H9 (cell line): Measurements from ENCODE around the gene MSH3. TPM values are rescaled to one million over a fixed set of nuclear protein-coding genes. Genes with fewer than 3 reads are reported as not detected.
"Not testable (repeated sequence)": the region's sequence is repeated elsewhere in the genome, so short reads cannot be mapped to it uniquely, and the experiment has no call there.

Experiments used
- DNase-seq: peaks from one replicate; pipeline ENCODE4 v3.0.0-alpha.2; 2017
- H2AFZ ChIP-seq: one replicate; pipeline ENCODE4 v1.6.1; 2013; ENCODE audit warnings: mild to moderate bottlenecking, low read length, control low read depth, moderate library complexity
- H2AK5ac ChIP-seq: 2 replicates; pipeline ENCODE4 v1.6.1; 2013; ENCODE audit warnings: low read length, control low read depth, mixed read lengths; ENCODE audit not compliant: insufficient read length
- H2BK120ac ChIP-seq: one replicate; pipeline ENCODE4 v1.6.1; 2013; ENCODE audit warnings: low read depth, mild to moderate bottlenecking, low read length, control low read depth, inconsistent platforms; ENCODE audit not compliant: poor library complexity, severe bottlenecking
- H2BK12ac ChIP-seq: 2 replicates; pipeline ENCODE4 v1.6.1; 2013; ENCODE audit warnings: low read length, control low read depth, mixed read lengths, low read depth; ENCODE audit not compliant: insufficient read length
- H2BK15ac ChIP-seq: 2 replicates; pipeline ENCODE4 v1.6.1; 2013; ENCODE audit warnings: low read depth, low read length, control low read depth
- H2BK20ac ChIP-seq: one replicate; pipeline ENCODE4 v1.6.1; 2013; ENCODE audit warnings: low read depth, mild to moderate bottlenecking, low read length, control low read depth, inconsistent platforms; ENCODE audit not compliant: poor library complexity, severe bottlenecking
- H2BK5ac ChIP-seq: 2 replicates; pipeline ENCODE4 v1.6.1; 2013; ENCODE audit warnings: low read length, control low read depth, mixed read lengths; ENCODE audit not compliant: insufficient read length
- H3K14ac ChIP-seq: 2 replicates; pipeline ENCODE4 v1.6.1; 2013; ENCODE audit warnings: low read length, control low read depth; ENCODE audit not compliant: insufficient read depth
- H3K18ac ChIP-seq: 2 replicates; pipeline ENCODE4 v1.6.1; 2013; ENCODE audit warnings: low read depth, mild to moderate bottlenecking, mixed read lengths, low read length, control low read depth; ENCODE audit not compliant: insufficient read length
- H3K23ac ChIP-seq: 2 replicates; pipeline ENCODE4 v1.6.1; 2013; ENCODE audit warnings: low read length, control low read depth, mixed read lengths, low read depth; ENCODE audit not compliant: insufficient read length
- H3K23me2 ChIP-seq: 2 replicates; pipeline ENCODE4 v1.6.1; 2013; ENCODE audit warnings: low read depth, mild to moderate bottlenecking, mixed read lengths, low read length, control low read depth; ENCODE audit not compliant: insufficient read length, poor library complexity, severe bottlenecking
- H3K27ac ChIP-seq: 2 replicates; pipeline ENCODE4 v1.5.1; 2013; ENCODE audit warnings: low read length, control low read depth, mixed read lengths, low read depth; ENCODE audit not compliant: insufficient read length
- H3K27me3 ChIP-seq: 2 replicates; pipeline ENCODE4 v1.6.1; 2013; ENCODE audit warnings: low read length, control low read depth, inconsistent platforms; ENCODE audit not compliant: insufficient read depth
- H3K4ac ChIP-seq: 2 replicates; pipeline ENCODE4 v1.6.1; 2013; ENCODE audit warnings: low read depth, mild to moderate bottlenecking, control low read depth, inconsistent platforms, low read length, moderate library complexity
- H3K4me1 ChIP-seq: 2 replicates; pipeline ENCODE4 v1.6.1; 2013; ENCODE audit warnings: low read length, control low read depth, inconsistent platforms; ENCODE audit not compliant: insufficient read depth
- H3K4me2 ChIP-seq: 2 replicates; pipeline ENCODE4 v1.6.1; 2013; ENCODE audit warnings: low read length, control low read depth, mixed read lengths; ENCODE audit not compliant: insufficient read length, insufficient read depth
- H3K56ac ChIP-seq: 2 replicates; pipeline ENCODE4 v1.6.1; 2013; ENCODE audit warnings: low read depth, mild to moderate bottlenecking, mixed read lengths, low read length, control low read depth; ENCODE audit not compliant: insufficient read length
- H3K79me1 ChIP-seq: 2 replicates; pipeline ENCODE4 v1.6.1; 2013; ENCODE audit warnings: low read depth, mild to moderate bottlenecking, moderate library complexity, low read length, control low read depth, inconsistent platforms; ENCODE audit not compliant: insufficient read depth, poor library complexity, severe bottlenecking
- H3K79me2 ChIP-seq: 2 replicates; pipeline ENCODE4 v1.6.1; 2013; ENCODE audit warnings: low read length, control low read depth, inconsistent platforms; ENCODE audit not compliant: insufficient read depth
- H3K9ac ChIP-seq: 2 replicates; pipeline ENCODE4 v1.6.1; 2013; ENCODE audit warnings: low read length, control low read depth, mixed read lengths; ENCODE audit not compliant: insufficient read length; ENCODE audit errors: extremely low read depth
- H3K9me3 ChIP-seq: one replicate; pipeline ENCODE4 v1.6.1; 2013; ENCODE audit warnings: low read depth, low read length, inconsistent platforms; ENCODE audit not compliant: control insufficient read depth
- H3T11ph ChIP-seq: one replicate; pipeline ENCODE4 v1.6.1; 2013; ENCODE audit warnings: mild to moderate bottlenecking, low read length, control low read depth, inconsistent platforms
- H4K20me1 ChIP-seq: one replicate; pipeline ENCODE4 v1.6.1; 2013; ENCODE audit not compliant: control insufficient read depth, insufficient read length, insufficient read depth
- H4K5ac ChIP-seq: 2 replicates; pipeline ENCODE4 v1.6.1; 2013; ENCODE audit warnings: low read depth, mild to moderate bottlenecking, mixed read lengths, low read length, control low read depth; ENCODE audit not compliant: insufficient read length
- H4K8ac ChIP-seq: replicated peaks from 2 replicates; pipeline ENCODE4 v1.6.1; 2013; ENCODE audit warnings: low read length, control low read depth, mixed read lengths, low read depth; ENCODE audit not compliant: insufficient read length
- H4K91ac ChIP-seq: 2 replicates; pipeline ENCODE4 v1.6.1; 2013; ENCODE audit warnings: low read depth, mild to moderate bottlenecking, moderate library complexity, mixed read lengths, low read length, control low read depth; ENCODE audit not compliant: insufficient read length
- H3K27ac Mint-ChIP-seq, 3 experiments: 2 replicates in 2 of 3; 3 replicates in 1 of 3; pipeline ENCODE4 v1.8.0; 2020 to 2021; ENCODE audit warnings: mixed read lengths in 3 of 3, mild to moderate bottlenecking in 1 of 3, moderate library complexity in 1 of 3
- H3K27me3 Mint-ChIP-seq: 2 replicates; pipeline ENCODE4 v1.8.0; 2021; ENCODE audit warnings: low read depth, mild to moderate bottlenecking, moderate library complexity, mixed read lengths
- H3K36me3 Mint-ChIP-seq, 3 experiments: 2 replicates in 2 of 3; 3 replicates in 1 of 3; pipeline ENCODE4 v1.8.0; 2020 to 2021; ENCODE audit warnings: low read depth in 3 of 3, mixed read lengths in 3 of 3; ENCODE audit not compliant: insufficient read depth in 1 of 3
- H3K4me1 Mint-ChIP-seq, 2 experiments: 2 replicates each; pipeline ENCODE4 v1.8.0; 2020; ENCODE audit warnings: mixed read lengths in 2 of 2
- H3K4me3 Mint-ChIP-seq, 2 experiments: 2 replicates in 1 of 2; 3 replicates in 1 of 2; pipeline ENCODE4 v1.8.0; 2020 to 2021; ENCODE audit warnings: mild to moderate bottlenecking in 2 of 2, mixed read lengths in 2 of 2, moderate library complexity in 1 of 2
- H3K9me3 Mint-ChIP-seq, 2 experiments: 2 replicates in 1 of 2; 3 replicates in 1 of 2; pipeline ENCODE4 v1.8.0; 2020; ENCODE audit warnings: mild to moderate bottlenecking in 2 of 2, mixed read lengths in 2 of 2, moderate library complexity in 1 of 2
- CTCF ChIP-seq: fragments of 200-600 bp; sonication (generic); conservative IDR thresholded peaks from 3 replicates; pipeline ENCODE4 v1.8.0; 2021; ENCODE audit warnings: antibody characterized with exemption, mild to moderate bottlenecking
- WGBS: extraction: QIAGEN DNeasy Blood & Tissue Kit; methylation state at CpG from one replicate; pipeline ENCODE4 v1.1.7; 2013; ENCODE audit warnings: missing lambda C conversion rate, low lambda C conversion rate, mixed read lengths; ENCODE audit not compliant: insufficient read length; ENCODE audit errors: extremely low coverage; 5-methylcytosine and 5-hydroxymethylcytosine counted together
- total RNA-seq: library from RNA; stranded (reverse); gene quantifications from 2 replicates; pipeline ENCODE4 v1.2.1, GENCODE V29; 2021

The MSH3 gene
- total RNA-seq, 1 experiment from 2014 or later = 17.3 TPM

GRCh38 chr5:80659106-80659505 lies 4.7 kb downstream of the MSH3 start:
- no peak overlapping the region for H3K27ac ChIP-seq
- no peaks in the 10 kb centered on the region for H3K79me1 ChIP-seq
- TF ChIP-seq CTCF = no peak
- H3K18ac ChIP-seq = no peak overlapping the region
- H3T11ph ChIP-seq = no peak overlapping the region
- H2AFZ ChIP-seq = no peak overlapping the region
- Mint-ChIP-seq H3K27ac (no peak overlapping the region), H3K9me3 (no peaks in the 10 kb centered on the region), H3K4me1 (peaks cover 12 to 14% of the 10 kb centered on the region in 2 experiments), H3K4me3 (no peak overlapping the region), H3K36me3 (peaks cover 40 to 62% (median 60%) of the 10 kb centered on the region in 3 experiments; a peak in 6 of 7 replicates), H3K27me3 (no peaks in the 10 kb centered on the region; the same call in 1 of the 2 replicates)
- H4K8ac ChIP-seq = no peak overlapping the region
- H2BK120ac ChIP-seq = no peak overlapping the region
- no peak overlapping the region for H2BK15ac ChIP-seq
- H2BK12ac ChIP-seq = no peak overlapping the region
- H2BK20ac ChIP-seq = no peak overlapping the region
- H4K5ac ChIP-seq = no peak overlapping the region
- H3K79me2 ChIP-seq = no peaks in the 10 kb centered on the region; the same call in 1 of the 2 replicates
- 0 out of 2 replicates have a peak, but pooled peaks cover 2% of the 10 kb centered on the region for H3K4me1 ChIP-seq
- H3K23me2 ChIP-seq = peaks cover 4% of the 10 kb centered on the region
- no peak overlapping the region for H3K4ac ChIP-seq
- H3K4me2 ChIP-seq = no peak overlapping the region
- no peak overlapping the region for H4K91ac ChIP-seq
- H3K27me3 ChIP-seq = no peaks in the 10 kb centered on the region
- no peak overlapping the region for H3K23ac ChIP-seq
- H4K20me1 ChIP-seq = no peaks in the 10 kb centered on the region
- H3K14ac ChIP-seq = no peak overlapping the region
- DNase-seq = no peak
- no CpG with 5 or more reads among the region's 5 CpGs for WGBS
- no peak overlapping the region for H2BK5ac ChIP-seq
- no peak overlapping the region for H3K56ac ChIP-seq
- no peak overlapping the region for H3K9ac ChIP-seq
- H2AK5ac ChIP-seq = no peak overlapping the region
- H3K9me3 ChIP-seq = no peaks in the 10 kb centered on the region

DNA sequence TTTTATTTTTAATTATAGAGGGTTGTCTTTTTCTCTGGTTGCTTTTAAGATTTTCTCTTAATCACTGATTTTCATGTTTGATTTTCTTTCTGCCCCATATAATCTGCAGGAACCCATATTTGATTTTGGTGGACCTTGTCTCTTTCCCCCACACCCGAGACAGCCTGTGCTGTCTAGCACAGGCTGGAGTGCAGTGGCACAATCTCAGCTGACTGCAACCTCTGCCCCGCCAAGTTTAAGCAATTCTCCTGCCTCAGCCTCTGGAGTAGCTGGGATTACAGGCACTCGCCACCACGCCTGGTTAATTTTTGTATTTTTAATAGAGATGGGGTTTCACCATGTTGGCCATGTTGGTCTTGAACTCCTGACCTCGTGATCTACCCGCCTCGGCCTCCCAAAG lies 6.2 kb downstream of the MSH3 start:
- not testable (repeated sequence) for H3K4ac ChIP-seq, H3K23ac ChIP-seq, H3K4me1 ChIP-seq, H3K27ac ChIP-seq, H4K8ac ChIP-seq, H2BK5ac ChIP-seq, H3K18ac ChIP-seq, H3K23me2 ChIP-seq, H4K5ac ChIP-seq, H2BK15ac ChIP-seq, H3K9me3 Mint-ChIP-seq, H3K27me3 ChIP-seq, H3K9me3 ChIP-seq, H2BK120ac ChIP-seq, H3K27me3 Mint-ChIP-seq, H3K79me2 ChIP-seq, DNase-seq, H3K14ac ChIP-seq, H3K79me1 ChIP-seq, H2BK20ac ChIP-seq, H4K20me1 ChIP-seq, H2AFZ ChIP-seq, H3K27ac Mint-ChIP-seq, H2AK5ac ChIP-seq, H3K9ac ChIP-seq, H3K4me2 ChIP-seq, H2BK12ac ChIP-seq, H4K91ac ChIP-seq, H3K4me3 Mint-ChIP-seq, H3T11ph ChIP-seq, H3K4me1 Mint-ChIP-seq, H3K56ac ChIP-seq
- H3K36me3 Mint-ChIP-seq = peaks cover 42 to 73% (median 68%) of the 10 kb centered on the region in 3 experiments; a peak in 6 of 7 replicates
- WGBS = no CpG with 5 or more reads among the region's 7 CpGs
